Hepatocyte (in vitro differentiated cells): Measurements from ENCODE around the gene BCL2A1.

ENCODE experiments used
- CTCF ChIP-seq: fragments of 200-600 bp; sonication (generic); IDR thresholded peaks from 2 replicates; pipeline ENCODE4 v1.5.1; 2016; ENCODE audit warnings: antibody characterized with exemption, mild to moderate bottlenecking; ENCODE audit not compliant: poor library complexity
- EZH2 ChIP-seq: fragments of 200-600 bp; sonication (generic); IDR thresholded peaks from 2 replicates; pipeline ENCODE4 v1.6.1; 2016; ENCODE audit warnings: antibody characterized with exemption, mild to moderate bottlenecking, borderline replicate concordance
- EZH2phosphoT487 ChIP-seq: fragments of 200-600 bp; sonication (generic); IDR thresholded peaks from one replicate; pipeline ENCODE4 v1.6.1; 2018; ENCODE audit warnings: antibody characterized with exemption, mild to moderate bottlenecking, low read depth, moderate library complexity; ENCODE audit not compliant: unreplicated experiment, severe bottlenecking

- TF ChIP-seq CTCF (no peak), EZH2phosphoT487 (no peak), EZH2 (no peak)
Measured at GRCh38 chr15:79956354-79956939, 14.5 kb downstream of the BCL2A1 start.
